Coronary artery (tissue), 2 donors: ENCODE data around the gene ZNF710.

ENCODE experiments used
- DNase-seq: peaks from one replicate; pipeline ENCODE4 v3.0.0-alpha.2; 2017; ENCODE audit warnings: low spot score
- H3K27ac ChIP-seq, 2 donors: fragments of 200-600 bp; sonication (generic); one replicate each; pipeline ENCODE4 v1.5.1; 2016 to 2019
- H3K4me3 ChIP-seq: fragments of 200-600 bp; sonication (generic); 2 replicates; pipeline ENCODE4 v1.5.1; 2016; ENCODE audit warnings: mild to moderate bottlenecking, moderate library complexity
- TF ChIP-seq, protein P1 (sequence below): fragments of 200-600 bp; sonication (generic); IDR thresholded peaks from one replicate; pipeline ENCODE4 v1.5.1; 2019; ENCODE audit warnings: antibody characterized with exemption

Gene ZNF710

DNA sequence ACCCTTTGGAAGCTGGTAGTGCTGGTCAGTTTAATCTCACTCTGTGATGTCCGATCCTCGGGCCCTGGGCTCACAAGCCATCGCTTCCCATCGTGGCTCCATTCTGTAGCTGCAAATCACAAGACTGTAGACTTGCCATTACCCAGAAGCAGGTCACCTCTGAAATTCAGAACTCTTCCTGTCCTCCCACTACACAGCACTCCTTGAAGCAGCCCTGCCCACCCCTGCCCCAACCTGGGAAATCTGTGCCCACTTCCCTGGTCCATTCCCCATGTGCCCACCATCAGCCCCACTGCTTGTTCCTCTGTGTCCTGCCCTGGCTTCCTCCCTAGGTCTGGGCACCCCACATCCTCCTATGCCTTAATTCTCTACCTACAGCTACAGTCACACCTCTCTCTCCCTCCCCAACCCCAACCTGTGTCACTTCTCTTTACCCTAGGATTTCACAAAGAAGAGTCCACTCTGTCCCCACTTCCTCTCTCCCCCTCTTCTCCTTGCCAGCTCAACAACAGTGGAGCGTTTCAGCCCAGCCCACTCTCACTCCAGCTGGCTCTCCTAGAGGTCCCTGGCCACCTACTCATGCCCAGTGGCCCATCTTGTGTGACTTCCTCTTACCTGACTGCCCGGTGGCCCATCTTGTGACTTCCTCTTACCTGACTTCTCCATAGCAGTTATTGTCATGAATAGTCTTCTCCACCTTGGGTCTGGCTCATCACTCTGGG is 8.3 kb downstream of the ZNF710 start:
- TF ChIP-seq, protein P1, sequence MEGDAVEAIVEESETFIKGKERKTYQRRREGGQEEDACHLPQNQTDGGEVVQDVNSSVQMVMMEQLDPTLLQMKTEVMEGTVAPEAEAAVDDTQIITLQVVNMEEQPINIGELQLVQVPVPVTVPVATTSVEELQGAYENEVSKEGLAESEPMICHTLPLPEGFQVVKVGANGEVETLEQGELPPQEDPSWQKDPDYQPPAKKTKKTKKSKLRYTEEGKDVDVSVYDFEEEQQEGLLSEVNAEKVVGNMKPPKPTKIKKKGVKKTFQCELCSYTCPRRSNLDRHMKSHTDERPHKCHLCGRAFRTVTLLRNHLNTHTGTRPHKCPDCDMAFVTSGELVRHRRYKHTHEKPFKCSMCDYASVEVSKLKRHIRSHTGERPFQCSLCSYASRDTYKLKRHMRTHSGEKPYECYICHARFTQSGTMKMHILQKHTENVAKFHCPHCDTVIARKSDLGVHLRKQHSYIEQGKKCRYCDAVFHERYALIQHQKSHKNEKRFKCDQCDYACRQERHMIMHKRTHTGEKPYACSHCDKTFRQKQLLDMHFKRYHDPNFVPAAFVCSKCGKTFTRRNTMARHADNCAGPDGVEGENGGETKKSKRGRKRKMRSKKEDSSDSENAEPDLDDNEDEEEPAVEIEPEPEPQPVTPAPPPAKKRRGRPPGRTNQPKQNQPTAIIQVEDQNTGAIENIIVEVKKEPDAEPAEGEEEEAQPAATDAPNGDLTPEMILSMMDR = no peak
- Histone ChIP-seq H3K4me3 (no peak overlapping the region), H3K27ac (no peak overlapping the region)
- DNase-seq = no peak

DNA sequence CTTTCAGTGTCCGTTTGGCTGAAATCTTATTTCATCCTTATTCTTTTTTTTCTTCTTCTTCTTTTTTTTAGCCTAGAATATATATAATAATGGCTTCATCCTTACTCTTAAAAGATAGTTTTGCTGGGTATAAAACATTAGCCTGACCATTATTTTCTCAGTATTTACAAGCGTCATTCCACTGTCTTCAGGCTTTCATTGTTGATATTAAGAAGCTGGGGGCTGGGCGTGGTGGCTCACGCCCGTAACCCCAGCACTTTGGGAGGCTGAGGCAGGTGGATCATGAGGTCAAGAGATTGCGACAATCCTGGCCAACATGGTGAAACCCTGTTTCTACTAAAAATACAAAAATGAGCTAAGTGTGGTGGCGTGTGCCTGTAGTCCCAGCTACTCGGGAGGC is 10.6 kb downstream of the ZNF710 start:
- H3K27ac ChIP-seq = no peak overlapping the region
- TF ChIP-seq, protein P1 = no peak
- DNase-seq = no peak
- no peak overlapping the region for H3K4me3 ChIP-seq

DNA sequence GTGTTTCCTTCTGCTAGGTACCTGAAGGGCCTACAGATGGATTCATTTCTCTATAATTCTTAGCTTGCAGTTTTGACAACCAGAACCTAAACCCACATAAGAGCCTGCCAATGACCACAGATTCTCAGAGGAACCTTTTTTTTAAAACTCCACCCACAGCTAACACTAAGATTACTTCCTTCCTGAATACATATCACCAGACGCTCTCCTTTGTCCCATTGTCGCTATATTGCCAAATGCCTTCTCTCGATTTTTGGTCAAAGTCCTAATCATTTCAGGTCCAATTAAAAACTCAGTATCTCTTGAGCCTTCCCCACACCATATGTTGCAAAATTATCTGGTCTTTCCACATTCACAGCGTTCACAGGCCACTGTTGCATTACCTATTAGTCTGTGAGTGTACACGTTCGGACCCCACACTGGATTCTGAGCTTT is 12.4 kb downstream of the ZNF710 start:
- DNase-seq = peak; percentile 3
- TF ChIP-seq, protein P1 = no peak
- Histone ChIP-seq H3K27ac (no peak overlapping the region), H3K4me3 (no peak overlapping the region)

DNA sequence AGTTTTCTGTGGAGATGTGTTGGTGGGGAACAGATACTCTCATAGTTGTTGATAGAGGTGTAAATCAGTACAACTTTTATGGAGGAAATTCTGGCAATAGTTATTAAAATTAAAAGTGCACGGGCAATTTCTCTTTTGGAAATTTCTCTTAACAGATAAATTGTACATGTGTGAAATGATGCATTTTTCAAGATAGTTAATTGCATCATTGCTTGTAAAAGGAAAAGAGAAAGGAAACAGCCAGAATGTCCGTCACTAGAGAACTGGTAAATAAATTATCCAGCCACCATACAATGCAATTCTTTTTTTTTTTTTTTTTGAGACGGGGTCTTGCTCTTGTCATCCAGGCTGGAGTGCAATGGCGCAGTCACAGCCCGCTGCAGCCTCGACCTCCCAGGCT is 14.2 kb downstream of the ZNF710 start:
- no peak for DNase-seq
- Histone ChIP-seq H3K4me3 (no peak overlapping the region), H3K27ac (no peak overlapping the region)
- TF ChIP-seq, protein P1 = no peak

DNA sequence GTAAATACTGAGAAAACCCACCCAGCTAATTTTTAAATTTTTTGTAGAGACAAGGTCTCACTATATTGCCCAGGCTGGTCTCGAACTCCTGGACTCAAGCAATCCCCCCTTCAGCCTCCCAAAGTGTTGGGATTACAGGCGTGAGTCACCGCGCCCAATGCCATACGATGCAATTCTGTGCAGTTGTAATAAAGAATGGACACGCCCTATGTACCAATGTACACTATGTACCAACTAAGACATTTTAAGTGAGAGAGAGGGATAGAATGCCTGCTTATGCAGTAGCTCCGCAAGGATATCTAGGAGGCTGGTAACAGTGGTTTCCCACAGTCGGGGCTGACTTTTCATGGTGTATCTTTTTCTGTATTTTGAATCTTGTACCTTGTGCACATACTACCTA is 14.6 kb downstream of the ZNF710 start:
- Histone ChIP-seq H3K27ac (no peak overlapping the region), H3K4me3 (no peak overlapping the region)
- TF ChIP-seq, protein P1 = no peak
- DNase-seq = peak; percentile 35

DNA sequence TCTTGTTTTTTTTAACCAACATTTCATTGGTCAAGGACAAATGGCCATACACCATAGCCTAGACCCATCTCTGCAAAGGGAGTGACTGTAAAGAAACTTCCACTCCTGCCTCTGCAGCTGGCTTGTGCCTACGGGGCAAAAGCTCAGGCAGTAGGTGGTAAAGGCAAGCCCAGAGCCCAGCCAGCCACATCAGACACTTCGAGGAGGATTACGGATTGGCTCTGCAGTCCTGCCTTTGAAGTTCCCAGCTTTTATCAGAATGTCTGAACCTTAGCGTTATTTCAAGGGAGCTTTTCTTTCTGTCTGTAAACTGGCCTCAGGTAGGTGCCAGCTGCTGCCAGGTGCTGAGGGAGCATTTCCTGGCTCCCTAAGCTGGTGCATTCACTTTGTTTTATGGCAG is 15.6 kb downstream of the ZNF710 start:
- TF ChIP-seq, protein P1 = no peak
- peak; percentile 21 for DNase-seq
- no peak overlapping the region for H3K27ac ChIP-seq
- no peak overlapping the region for H3K4me3 ChIP-seq

DNA sequence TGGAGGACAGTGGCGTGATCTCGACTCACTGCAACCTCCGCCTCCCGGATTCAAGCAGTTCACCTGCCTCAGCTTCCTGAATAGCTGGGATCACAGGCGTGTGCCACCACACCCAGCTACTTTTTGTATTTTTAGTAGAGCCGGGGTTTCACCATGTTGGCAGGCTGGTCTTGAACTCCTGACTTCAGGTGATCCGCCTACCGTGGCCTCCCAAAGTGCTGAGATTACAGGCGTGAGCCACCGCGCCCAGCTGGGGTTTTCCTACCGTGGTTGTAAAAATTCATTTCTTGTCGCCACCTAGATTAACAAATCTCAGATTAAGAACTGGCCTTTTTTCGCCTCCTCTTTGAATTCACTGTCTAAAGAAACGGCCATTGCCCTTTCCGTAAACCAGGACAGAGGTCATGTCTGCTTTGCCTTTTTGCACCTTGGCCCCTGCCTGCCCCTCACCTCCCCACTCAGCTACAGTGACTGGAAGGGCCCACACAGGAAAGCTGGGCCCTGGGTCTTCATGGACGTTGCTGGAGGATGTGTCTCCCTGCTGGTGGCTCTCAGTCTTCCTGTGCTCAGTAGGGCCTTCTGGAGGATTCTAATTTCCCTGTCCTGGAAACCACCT is 17.2 kb downstream of the ZNF710 start:
- no peak overlapping the region for H3K4me3 ChIP-seq
- TF ChIP-seq, protein P1 = no peak
- no peak overlapping the region for H3K27ac ChIP-seq
- DNase-seq = peak; percentile 24
